Right kidney (tissue), 1 donor: ENCODE measurements around the gene PLA2G2D.

ENCODE experiments used
- DNase-seq: peaks from one replicate; pipeline ENCODE4 v3.0.0-alpha.2; 2016

The PLA2G2D gene

DNA sequence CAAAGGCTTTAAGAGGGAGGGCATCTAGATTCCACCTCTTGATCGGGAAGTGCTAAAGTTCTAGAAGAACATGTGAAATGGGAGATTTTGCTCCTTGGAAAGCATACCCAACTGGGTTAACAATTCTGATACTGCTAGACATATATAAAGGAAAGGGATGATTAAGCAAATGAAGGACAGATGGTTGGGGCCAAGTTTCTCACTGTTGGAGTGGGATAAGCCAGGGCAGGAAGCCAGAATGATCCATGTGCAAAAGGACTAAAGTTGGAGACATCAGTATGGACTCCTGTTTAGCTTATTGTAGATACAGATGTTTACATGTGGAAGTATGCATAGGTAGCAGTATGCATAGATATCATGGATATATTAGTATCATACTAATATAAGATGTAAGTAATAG, 32.5 kb downstream of the PLA2G2D start:
- no peak for DNase-seq

DNA sequence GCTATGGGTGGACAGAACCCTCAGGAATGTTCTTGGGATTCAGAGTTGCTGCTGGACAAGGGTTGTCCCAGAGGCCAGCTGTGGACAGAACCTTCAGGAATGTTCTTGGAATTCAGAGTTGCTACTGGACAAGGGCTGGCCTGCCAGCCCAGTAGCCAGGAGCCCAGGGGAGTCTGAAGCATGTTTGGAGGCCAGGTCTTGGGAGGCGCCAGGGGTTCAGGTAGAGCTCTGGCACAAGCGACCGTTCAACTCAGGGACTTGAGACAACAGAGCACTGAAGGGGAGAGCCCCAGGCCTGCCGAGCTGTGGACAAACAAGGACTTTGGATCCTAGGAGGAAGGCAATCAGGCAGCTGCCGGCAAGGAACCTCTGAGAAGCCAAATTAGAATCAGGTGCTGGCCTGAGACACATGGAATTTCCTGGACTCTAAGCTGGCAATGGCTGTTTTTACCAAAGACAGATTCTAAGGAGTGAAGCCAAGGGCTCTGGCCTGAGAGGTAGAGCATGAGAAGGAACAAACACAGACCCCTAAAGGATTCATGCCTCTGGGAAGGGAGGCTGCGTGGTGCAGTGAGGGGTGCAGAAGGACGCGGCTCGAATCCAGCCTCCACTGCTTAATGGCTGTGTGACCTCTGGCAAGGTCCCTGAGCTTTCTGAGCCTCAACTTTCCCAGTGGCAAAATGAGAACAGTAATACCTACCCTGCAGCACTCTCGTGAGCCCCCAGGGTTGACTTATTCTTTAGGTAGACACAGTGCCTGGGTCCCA, 36.0 kb downstream of the PLA2G2D start:
- no peak for DNase-seq

GRCh38 chr1:20082772-20083171, 36.6 kb downstream of the PLA2G2D start:
- no peak for DNase-seq

DNA sequence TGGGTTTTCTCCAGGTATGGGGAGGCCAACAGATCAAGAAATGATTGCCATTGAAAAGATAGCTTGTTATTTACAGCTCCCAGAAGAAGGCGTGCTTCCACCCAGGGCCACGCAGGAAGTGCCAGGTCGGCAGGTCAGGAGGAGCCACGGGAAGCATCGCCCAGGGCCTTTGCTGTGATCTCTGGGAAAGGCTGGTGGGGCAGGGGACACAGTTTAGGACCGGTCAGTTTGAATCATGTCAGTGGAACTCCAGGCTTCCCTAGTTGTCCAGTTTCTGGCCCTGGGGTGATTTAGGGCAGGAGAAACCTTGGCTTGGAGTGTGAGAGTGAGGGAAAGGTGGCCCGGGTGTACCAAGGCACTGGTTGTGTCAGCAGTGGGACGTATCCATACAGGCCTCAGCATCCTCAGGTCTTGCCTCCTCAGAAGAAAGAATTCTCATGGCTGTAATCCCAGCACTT, 38.0 kb downstream of the PLA2G2D start:
- DNase-seq: no peak

- no peak for DNase-seq
Observed at GRCh38 chr1:20080441-20081352, 38.6 kb downstream of the PLA2G2D start.

- DNase-seq: no peak
Observed at GRCh38 chr1:20079661-20080305, 39.6 kb downstream of the PLA2G2D start.

DNA sequence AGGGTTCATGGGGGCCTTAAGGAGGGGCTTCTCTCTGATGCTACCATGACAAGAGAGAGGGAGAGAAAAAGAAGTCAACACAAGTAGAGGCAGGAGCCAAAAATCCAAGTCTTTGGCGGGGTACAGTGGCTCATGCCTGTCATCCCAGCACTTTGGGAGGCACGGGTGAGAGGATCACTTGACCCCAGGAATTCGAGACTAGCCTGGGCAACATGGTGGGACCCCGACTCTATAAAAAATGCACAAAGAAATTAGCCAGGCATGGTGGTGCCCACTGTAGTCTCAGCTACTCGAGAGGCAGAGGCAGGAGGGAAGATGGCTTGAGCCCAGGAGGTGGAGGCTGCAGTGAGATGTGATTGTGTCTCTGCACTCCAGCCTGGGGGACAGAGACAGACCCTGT, 40.6 kb downstream of the PLA2G2D start:
- DNase-seq: no peak

DNA sequence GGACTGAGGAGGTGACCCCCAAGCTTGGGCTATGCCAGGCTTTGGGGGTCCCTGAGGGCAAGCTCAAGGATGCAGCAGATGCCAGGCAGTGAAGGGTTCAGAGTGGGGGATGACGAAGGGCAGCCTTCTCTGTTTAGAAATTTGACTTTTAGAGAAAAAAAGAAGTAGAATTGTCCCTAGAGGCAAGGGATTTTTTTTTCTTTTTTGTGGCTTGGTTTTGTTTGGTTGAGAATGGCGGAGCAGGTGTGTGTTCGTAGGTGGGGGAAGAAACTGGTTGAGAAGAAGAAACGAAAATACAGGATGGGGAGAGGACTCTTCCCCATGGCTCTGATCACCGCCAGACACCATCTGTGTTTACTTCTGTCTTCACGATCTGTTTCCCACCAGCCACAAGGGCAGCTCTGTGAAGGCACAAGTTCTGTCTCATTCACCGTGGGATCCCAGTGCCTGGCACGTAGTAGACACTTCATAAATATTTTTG, 41.1 kb downstream of the PLA2G2D start:
- no peak for DNase-seq

GRCh38 chr1:20076710-20077461, 42.5 kb downstream of the PLA2G2D start:
- no peak for DNase-seq

GRCh38 chr1:20076223-20076622, 43.1 kb downstream of the PLA2G2D start:
- no peak for DNase-seq

GRCh38 chr1:20075345-20075744, 44.0 kb downstream of the PLA2G2D start:
- no peak for DNase-seq

GRCh38 chr1:20074725-20075171, 44.6 kb downstream of the PLA2G2D start:
- no peak for DNase-seq

GRCh38 chr1:20074055-20074724, 45.1 kb downstream of the PLA2G2D start:
- DNase-seq: no peak

DNA sequence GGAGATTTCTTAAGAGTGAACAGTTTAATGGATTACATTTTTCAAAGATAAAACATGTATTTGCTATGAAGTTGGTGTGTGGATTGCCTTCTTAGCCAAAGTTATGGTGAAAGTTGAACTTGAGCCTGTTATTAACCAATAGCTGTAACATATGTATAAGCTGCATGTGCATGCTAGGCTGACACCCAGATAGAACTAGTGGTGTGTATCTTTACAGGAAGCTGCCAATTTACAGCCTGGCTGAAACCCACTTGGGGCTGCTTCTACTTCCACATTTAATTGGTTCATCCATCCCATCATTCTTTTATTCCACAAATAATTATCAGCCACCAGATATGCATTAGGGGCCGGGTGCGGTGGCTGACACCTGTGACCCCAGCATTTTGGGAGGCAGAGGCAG, 46.1 kb downstream of the PLA2G2D start:
- no peak for DNase-seq

DNA sequence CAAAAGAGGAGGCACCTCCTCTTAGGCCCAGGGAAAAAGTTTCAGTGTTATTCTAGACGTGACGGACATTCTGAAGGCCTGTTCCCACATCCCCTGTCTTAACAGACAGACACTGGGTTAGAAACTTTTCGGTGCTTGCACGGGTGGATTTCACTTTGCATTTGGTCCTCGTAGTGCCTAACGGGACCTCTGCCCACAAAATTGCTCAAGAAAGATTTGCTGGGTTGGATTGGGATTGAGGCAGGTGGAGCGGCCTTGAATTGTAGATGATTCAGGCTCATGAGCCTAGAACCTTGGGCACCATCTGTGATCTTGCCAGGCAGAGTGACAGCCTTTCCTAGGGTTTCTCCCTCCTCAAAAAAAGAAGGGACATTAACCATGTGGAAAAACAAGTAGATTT, 46.6 kb downstream of the PLA2G2D start:
- no peak for DNase-seq

- DNase-seq: no peak
Observed at GRCh38 chr1:20071416-20071815, 47.9 kb downstream of the PLA2G2D start.

GRCh38 chr1:20070357-20070756, 49.0 kb downstream of the PLA2G2D start:
- DNase-seq: no peak

DNA sequence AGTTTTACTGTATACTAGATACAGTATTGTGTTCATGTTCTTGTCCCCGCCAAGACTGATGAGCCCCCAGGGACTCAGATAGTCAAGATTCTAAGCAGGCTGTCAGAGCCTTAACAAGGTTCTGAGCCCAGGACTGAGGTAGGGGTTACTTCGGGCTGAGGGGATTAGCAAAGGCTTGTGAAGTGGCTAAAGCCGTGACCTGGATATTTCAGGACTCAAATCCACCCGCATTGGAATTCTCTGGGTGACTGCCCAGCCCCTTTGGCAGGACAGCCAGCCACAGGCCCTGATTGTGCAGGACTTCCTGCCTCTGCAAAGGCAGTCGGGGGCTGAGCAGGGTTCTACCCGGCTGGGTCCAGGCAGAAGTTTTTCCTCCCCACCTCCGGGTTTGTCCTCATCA, 49.5 kb downstream of the PLA2G2D start, which contains the start of gene PLA2G5:
PLA2G5 (plus strand) TSS at position 321 of the 400 bp plus-strand sequence. CDS start 14,637 bp downstream, outside the sequence.
- DNase-seq: no peak

DNA sequence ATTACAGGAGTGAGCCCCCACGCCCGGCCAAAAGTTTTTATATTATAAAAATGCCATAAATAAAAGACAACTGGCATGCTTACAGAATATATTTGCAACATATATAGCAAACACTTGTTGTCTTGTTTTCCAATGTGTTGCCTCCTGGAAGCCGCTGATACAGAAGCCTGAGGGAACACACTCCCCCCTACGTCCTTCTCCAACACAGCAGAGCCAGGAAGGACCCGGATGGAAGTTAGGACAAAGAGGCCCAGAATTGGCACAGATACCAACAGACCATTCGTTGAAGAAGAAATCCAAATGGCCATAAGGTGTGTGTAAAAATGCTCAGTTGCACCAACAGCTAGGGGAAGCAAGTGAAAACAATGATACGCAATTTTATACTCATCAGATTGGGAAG, 50.6 kb downstream of the PLA2G2D start:
- DNase-seq: no peak

- no peak for DNase-seq
Observed at GRCh38 chr1:20063861-20064292, 55.5 kb downstream of the PLA2G2D start.
